ENCODE data around the gene ISCU.
A peak's percentile ranks its signal among the peaks of the same experiment; 100 is the strongest.
"Not testable (repeated sequence)": the region's sequence is repeated elsewhere in the genome, so short reads cannot be mapped to it uniquely, and the experiment has no call there.

The ISCU gene

DNA sequence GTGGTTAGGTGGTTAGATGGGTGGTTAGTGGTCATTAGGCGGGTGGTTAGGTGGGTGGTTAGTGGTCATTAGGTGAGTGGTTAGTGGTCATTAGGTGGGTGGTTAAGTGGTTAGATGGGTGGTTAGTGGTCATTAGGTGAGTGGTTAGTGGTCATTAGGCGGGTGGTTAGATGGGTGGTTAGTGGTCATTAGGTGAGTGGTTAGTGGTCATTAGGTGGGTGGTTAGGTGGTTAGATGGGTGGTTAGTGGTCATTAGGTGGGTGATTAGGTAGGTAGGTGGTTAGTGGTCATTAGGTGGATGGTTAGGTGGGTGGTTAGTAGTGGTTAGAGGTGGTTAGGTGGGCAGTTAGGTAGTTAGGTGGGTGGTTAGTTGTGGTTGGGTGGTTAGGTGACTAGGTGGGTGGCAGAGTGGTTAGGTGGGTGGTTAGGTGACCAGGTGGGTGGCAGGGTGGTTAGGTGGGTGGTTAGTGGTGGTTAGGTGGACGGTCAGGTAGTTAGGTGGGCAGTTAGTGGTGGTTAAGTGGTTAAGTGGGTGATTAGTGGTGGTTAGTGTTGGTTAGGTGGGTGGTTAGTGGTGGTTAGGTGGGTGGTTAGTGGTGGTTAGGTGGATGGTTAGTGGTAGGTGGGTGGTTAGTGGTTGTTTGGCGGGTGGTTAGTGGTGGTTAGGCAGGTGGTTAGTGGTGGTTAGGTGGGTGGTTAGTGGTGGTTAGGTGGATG lies 43.5 kb downstream of the ISCU start:
- DNase-seq: no peak

DNA sequence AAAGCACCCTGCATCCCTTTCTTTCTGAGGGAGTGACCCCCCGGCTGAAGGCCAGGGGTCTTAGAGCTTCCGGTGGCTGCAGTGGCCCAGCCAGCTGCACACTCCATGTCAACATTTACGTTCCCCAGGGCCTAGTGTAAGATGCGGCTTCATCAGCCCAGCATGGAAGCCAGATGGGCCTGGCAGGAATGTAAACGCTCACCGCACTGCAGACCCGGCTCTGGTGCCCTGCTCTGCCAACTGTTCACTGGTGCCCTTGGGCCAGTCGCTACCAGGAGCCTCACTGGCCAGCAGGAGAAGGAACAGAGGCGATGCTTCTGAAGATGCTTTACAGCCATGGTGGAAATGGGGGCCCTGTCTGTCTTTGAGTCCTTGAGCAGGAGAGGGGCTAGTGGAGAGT lies 44.1 kb downstream of the ISCU start:
- no peak for DNase-seq

DNA sequence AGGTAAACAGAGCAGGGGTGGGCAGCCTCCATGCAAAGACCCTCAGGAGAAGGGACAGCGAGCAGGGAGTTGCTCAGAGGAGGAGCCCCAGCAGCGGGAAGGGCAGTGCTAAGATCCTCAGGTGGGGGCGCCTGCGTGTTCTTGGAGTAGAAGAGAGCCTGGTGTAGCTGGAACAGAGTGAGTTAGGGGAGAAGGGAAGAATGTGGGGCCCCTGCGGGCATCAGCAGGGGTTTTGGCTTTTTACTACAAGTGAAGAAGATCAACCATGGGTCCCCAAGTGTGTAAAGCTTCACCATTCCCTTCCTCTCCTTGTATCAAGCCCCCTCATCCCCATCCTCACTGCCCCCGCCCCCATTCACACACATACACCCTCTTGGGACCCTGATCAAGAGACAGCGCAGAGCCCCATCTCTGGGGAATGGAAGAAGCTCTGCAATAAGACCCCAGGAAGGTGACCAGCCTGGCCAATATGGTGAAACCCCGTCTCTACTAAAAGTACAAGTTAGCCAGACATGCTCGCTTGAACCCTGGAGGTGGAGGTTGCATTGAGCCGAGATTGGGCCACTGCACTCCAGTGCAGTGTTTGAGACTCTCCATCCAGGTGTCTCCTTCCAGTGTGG lies 45.7 kb downstream of the ISCU start:
- no peak for DNase-seq

DNA sequence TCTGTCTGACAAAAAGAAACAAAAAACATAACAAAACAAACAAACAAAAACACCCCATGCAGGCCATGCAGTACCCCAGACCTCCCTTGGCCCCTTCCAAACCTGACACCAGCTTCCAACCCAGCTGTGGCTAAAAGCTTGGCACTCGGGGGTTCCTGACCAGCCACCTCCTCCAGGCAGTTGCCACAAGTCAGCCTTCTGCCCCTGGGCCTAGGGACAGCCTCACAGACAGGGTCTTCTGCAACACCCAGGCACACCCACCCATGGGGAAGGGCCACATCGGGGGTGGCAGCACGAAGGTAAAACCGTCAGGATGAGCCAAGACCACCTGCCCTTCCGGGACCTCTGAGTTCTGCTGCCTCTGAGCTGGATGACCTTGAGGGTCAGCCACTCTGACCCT lies 46.2 kb downstream of the ISCU start:
- no peak for DNase-seq

DNA sequence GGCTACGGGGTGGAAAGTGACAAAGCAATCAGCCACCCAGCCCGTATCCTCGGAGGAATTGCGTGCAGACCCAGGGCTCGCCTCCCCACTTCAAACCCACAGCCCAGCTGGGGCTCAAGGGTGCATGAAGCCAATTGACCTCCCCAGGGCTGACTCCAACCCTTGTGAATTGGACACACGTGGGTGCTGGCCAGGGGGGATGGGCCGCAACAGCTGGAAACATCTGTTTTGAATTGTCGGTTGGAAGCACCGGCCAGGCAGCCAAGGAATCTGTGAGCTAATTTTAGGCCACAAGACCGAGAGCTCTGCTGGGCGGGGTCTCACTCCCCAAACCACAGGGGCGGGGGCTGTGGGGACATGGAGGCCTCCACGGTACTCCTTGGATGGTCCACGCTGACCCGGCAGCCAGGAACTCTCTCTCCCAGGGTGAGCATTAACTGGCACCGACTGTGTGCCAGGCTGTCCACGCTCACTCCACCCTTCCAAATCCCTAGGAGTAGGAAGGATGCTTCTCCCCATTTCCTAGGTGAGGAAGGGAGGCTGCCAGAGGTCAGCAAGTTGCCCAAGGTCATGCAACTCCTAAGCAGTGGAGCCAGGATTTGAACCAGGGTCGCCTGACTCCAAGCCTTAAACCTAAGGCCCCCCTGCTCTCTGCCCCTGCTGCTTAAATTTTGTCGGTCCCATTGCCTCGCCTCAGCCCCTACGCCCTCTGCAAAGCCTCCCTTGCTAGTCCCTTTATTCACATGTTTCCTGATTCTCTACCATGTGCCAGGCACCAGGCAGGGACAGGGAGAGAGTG lies 47.3 kb downstream of the ISCU start:
- DNase-seq: no peak

DNA sequence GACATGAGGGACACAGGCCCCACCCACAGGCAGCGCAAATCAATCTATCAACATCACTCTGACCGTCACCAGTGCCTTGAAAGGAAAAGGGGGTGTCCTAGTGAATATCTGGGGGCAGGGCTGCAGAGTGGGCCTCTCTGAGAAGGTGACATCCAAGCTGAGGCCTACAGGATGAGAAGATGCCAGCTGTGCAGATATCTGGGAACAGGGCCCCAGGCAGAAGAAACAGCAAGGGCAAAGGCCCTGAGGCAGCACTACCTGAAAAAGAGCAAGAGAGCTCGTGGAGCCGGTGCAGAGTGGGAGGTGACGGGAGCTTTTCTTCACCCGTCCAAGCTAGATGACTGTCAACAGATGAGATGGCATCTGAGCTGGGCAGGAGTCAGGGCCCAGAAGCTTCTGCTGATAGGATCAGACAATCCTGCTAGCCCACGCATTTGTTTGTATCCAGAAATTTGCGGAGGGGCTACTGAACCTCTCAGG lies 48.0 kb downstream of the ISCU start:
- DNase-seq: no peak

DNA sequence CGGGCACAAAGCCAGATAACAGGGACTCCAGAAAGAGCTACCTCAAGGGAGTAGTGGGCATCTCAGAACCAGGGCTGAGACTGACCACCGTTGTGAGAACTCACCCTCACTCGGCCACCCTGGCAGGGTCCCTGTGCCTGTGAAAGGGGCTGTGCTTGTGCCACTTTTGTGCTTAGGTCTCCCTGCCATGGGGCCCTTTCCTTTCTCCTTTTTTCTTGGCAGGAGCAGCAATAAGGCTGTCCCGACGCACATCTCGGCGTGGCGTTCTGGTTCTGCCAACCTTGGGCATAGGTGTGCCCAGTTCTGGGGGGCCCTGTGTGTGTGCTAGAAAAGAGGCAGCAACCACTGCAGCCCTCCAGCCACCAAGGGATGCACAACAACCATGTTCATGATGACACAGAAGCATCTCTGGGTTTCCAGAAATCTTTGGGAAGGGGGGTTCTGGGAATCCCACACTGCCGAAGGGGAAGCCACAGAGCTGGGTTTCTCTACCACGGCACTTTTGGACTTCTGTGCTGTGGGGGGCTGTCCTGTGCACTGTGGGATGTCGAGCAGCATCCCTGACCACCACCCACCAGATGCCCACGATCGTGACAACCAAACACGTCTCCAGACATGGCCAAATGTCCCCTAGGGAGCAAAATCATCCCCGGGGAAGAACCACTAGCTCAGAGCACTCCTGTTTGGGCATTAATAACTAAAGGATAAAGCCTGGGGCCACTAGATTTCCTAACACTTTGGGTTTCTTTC lies 48.6 kb downstream of the ISCU start:
- DNase-seq: no peak

DNA sequence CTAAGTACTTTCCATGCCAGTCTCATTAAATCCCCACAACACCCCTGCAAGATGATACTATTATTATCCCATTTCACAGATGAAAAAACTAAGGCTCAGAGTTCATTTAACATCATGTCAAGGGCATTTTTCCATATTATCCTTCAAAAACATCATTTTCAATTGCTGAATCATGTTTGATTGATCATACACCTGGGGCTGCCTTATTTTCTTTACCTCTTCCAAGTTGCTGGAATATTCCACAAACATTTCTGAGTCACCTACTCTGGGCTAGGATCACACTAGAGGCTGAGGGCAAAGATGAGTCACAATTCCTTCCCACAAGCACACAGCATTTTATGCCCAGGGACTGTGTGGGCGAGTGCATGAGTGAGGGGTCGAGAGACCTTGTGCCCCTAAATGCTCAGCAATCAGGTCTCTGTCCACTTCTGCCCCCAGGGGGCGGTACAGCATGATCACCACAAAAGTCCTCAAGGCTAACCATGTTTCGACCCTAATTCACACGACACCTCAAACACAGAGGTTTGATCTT lies 49.6 kb downstream of the ISCU start:
- DNase-seq: peak in 1 of 2 experiments; percentile 23

DNA sequence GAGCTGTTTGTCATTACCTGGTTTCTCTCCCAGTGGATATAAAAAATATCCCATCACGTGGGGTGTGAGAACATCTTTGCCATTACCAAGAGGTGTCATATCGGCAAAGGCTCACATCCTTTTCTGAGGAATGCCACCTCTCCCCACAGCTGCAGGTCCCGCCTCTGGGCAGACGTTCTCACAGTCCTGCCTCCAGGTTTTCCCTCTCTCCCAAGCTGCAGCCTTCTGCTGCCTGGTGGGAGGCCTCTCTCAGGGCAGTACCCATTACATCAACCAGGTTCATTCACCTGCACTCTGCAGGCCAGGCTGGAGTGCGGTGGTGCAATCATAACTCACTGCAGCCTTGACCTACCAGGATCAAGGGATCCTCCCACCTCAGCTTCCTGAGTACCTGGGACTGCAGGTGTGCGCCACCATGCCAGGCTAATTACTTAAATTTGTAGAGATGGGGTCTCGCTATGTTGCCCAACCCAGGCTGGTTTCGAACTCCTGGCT lies 50.4 kb downstream of the ISCU start:
- DNase-seq: no peak

DNA sequence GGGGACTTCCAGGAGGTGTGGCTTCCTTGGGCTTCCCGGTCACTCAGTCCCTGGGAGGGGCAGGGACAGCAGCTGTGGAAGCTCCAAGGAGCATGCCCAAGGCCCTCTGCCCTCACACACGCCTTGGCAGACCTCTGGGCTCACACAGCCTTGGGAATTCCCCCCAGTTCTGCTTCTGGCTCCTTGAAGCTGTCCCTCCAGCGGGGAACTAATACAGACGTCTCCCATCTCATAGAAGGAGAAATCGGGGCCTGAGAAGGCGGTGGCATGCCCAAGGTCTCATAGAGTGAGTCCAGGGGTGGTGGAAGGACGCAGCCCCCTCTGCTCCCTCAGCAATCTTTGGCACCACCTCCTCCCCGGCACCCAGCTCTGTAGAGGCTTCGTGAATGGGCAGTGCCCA lies 51.2 kb downstream of the ISCU start:
- no peak for DNase-seq

DNA sequence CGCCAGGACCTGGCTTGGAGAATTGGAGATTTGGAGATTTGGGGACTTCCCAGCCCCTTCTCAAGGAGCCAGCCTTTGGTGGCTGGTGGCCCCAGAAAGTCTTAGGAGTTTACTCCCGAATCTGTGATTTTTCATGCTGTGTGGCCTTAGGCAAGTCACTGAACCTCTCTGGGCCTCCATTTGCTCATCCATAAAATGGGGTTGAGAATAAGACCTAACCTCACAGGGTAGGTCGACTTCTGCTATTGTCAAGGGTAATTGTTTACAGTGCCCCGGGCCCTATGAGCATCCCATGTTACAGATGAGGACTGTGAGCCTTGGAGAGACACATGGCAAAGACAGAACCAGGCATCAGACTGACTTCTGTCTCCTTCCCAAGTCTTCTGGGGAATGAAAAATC lies 51.6 kb downstream of the ISCU start:
- no peak for DNase-seq

DNA sequence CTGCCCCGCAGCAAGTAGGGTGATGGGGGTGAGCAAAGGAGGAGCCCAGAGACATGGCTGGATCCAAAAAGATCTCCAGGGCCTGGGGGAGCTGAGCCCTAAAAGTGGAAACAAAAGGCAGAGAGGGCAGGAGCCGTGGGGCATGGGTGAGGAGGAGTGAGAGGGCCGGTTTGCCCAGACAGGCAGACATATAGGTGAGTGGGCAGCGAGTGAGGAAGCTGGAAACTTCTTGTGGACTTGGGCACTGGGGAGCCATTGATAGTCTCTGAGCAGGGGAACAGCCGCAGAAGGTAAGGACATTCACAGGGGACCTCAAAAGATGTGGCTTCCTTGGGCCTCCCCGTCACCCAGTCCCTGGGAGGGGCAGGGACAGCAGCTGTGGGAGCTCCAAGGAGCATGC lies 52.2 kb downstream of the ISCU start:
- DNase-seq: no peak

DNA sequence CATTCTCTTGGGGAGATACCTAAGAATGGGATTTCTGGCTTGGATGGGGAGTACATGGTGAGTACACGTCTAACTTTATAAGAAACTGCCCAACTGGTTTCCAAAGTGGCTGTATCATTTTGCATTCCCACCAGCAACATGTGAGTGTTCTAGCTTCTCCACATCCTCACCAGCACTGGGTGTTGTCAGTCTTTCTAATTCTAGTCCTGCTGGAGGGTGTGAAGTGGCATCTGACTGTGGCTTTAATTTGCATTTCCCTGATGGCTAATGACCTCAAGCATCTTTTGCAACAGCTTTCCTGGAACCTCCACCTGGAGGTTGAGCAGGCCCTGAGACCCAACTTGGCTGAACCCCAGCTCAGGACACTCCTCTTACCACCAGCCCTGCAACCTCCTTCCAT lies 53.5 kb downstream of the ISCU start:
- no peak for DNase-seq

DNA sequence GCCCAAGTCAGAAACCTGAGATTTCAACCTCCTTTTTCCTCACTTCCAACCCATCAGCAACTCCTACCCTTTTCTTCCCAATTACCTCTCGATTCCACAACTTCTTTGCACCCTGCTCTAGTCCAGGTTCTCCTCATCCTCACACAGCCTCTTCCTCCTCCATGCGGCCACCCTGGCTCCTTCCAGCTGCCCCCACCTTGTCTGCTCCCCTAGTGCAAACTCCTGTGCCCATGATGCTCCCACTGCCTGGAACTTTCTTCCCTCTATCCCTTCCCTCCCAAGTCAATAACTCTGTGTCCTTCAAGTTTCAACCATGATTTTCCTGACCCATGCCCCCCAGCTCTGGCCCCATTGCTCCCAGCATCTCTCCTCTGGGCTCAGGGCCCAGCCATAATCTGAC lies 54.0 kb downstream of the ISCU start:
- DNase-seq: no peak

DNA sequence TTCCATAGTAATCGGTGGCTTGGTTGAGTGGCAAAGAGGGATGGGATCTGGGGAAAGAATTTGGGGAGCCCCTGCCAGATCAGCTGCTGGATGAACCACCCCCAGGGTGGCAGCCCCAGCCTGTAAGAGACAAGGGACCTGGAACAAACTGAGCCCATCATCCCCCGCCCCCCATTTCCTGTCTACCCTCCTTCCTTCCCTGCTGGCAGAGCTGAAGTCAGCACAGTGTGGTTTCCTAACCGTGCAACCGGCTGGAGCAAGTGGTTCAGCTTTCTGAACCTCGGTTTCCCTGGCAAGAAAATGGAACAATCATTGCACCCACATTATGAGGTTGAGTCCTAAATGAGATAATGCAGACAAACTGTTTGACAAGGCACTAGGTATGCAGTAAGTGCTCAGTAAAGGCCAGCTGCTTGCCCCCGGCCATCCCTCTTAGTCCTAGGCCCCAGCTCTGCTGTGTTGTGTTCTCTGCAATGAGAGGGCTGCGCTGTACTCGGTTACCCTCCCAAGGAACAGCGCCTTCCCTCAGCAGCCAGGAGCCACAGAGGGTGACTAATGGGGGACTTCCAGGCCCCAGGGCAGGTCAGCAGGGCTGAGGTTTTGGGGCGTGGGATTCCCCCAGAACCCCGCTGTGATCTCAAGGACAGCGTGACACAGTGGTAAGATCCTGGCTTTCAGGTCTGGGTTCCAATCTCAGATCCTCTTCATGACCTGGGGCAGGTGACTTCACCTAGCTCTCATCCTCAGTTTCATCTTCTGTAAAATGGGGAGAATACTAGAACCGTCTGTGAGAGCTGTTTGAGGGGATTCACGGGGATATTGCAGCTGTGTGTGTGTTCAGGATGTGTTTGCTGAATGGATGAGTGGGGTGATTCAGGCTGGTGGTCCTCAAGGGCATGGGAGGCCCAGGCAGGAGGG lies 54.8 kb downstream of the ISCU start:
- DNase-seq: no peak

DNA sequence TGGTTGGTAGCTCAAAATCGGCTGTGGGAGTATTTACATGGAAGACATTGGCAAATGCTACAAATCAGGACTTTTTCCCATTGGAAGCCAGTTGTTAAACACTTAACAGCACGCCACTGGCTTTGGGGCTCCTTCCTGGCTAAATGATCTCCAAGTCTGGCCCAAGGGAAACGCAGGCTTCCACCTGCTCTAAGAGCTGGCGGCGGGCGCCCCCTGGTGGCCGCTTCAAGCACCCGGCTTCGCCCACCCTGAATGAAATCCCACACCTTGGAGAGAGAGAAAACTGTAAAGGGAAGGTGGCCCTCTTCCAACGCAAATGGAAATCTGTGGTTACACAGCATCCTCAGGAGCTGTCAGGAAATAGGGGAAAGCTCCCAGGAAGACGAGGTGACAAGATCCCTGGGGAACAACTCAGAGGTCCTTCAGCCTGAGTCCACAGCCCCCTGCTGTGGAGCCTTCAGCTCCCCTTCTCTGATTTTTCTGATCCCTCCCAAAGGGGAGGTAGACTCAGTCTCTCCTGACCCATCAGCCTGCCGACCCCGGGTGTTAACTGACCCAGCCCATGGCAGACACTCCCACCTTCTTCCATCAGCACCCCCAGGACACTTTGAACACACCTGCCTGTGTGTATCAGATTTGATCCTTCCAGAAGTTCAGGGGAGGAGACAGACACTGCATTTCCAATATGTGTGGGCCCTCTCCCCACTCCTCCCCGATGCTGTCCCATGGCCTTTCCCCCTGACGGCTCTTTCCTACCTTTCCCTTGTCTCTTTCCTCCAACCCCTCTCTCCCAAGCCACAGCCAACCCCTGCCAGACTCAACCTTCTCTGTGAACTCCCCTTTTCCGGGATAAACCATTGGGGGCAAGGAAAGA lies 55.9 kb downstream of the ISCU start:
- DNase-seq: peak; percentile 18 to 82

DNA sequence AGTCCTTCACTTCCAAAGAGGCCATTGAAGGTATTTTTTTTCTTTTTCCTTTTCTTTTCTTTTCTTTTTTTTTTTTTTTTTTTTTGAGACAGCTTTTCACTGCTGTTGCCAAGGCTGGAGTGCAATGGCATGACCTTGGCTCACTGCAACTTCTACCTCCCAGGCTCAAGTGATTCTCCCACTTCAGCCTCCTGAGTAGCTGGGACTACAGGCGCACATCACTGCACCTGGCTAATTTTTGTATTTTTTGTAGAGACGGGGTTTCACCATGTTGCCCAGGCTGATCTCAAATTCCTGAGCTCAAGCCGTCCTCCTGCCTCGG lies 56.5 kb downstream of the ISCU start:
- DNase-seq: not testable (repeated sequence)

Data from NCI-H446 (cell line).